A549 (cell line): ENCODE results near the gene TTC28. TPM values are rescaled to one million over a fixed set of nuclear protein-coding genes. Genes with fewer than 3 reads are reported as not detected.

Experiments
- ATAC-seq, 2 experiments: fragments of 200-7000 bp in 1 of 2; fragments of >200 bp in 1 of 2; cut with Nextera tagmentation in 1 of 2; cut with Tn5 transposase in 1 of 2; 3 replicates each; pipeline versions ENCODE4 v1.8.0 to v1.9.1; 2018 to 2020; ENCODE audit warnings: mild to moderate bottlenecking in 1 of 2, moderate library complexity in 1 of 2
- CTCF ChIA-PET: fragments of 300-600 bp; sonication (Branson Sonifier 250); formaldehyde crosslinking; extraction: SDS; loops from one replicate; lab custom pipeline; 2021; ENCODE audit warnings: antibody characterized with exemption, inconsistent platforms; lab: Yijun Ruan, JAX
- POLR2A ChIA-PET: fragments of 350-600 bp; formaldehyde crosslinking; extraction: SDS; loops from one replicate; lab custom pipeline; 2021; ENCODE audit warnings: antibody characterized with exemption, inconsistent platforms; lab: Yijun Ruan, JAX
- DNase-seq, 2 experiments: peaks; one replicate each; pipeline versions ENCODE4 v3.0.0 to v3.0.0-alpha.2; 2011 to 2016; ENCODE audit warnings: low read depth in 1 of 2, low spot score in 1 of 2
- FAIRE-seq: peaks from 2 replicates; lab custom pipeline; 2011; peaks lifted over from hg19 to GRCh38; lab: Jason Lieb, UNC
- H3K27ac ChIP-seq, 2 experiments: fragments of >200 bp; sonication (Bioruptor Twin); formaldehyde crosslinking; 3 replicates each; pipeline ENCODE4 v1.5.1; 2016 to 2017
- H3K4me1 ChIP-seq: fragments of >200 bp; sonication (Bioruptor Twin); formaldehyde crosslinking; 3 replicates; pipeline ENCODE4 v1.6.1; 2016
- H3K4me2 ChIP-seq: fragments of >200 bp; sonication (Bioruptor Twin); formaldehyde crosslinking; 3 replicates; pipeline ENCODE4 v1.6.1; 2016
- H3K4me3 ChIP-seq: fragments of >200 bp; sonication (Bioruptor Twin); formaldehyde crosslinking; 3 replicates; pipeline ENCODE4 v1.5.1; 2016
- H3K9me3 ChIP-seq: fragments of >200 bp; sonication (Bioruptor Twin); formaldehyde crosslinking; 3 replicates; pipeline ENCODE4 v1.6.1; 2016
- CBX8 ChIP-seq: fragments of 200-600 bp; sonication (generic); IDR thresholded peaks from 2 replicates; pipeline ENCODE4 v1.6.1; 2016
- CHD4 ChIP-seq: fragments of 200-600 bp; sonication (generic); IDR thresholded peaks from 2 replicates; pipeline ENCODE4 v1.6.1; 2016; ENCODE audit warnings: antibody characterized with exemption, mild to moderate bottlenecking, borderline replicate concordance
- EHMT2 ChIP-seq: fragments of 200-600 bp; sonication (generic); IDR thresholded peaks from 2 replicates; pipeline ENCODE4 v1.6.1; 2016; ENCODE audit warnings: antibody characterized with exemption, low read depth, mild to moderate bottlenecking, moderate library complexity
- ESRRA ChIP-seq: fragments of 150-350 bp; IDR thresholded peaks from 2 replicates; pipeline ENCODE4 v1.6.1; 2014; ENCODE audit warnings: mild to moderate bottlenecking, low read length, borderline replicate concordance
- GATA3 ChIP-seq: IDR thresholded peaks from 2 replicates; pipeline ENCODE4 v1.6.1; 2012; ENCODE audit warnings: borderline replicate concordance
- HOXA7 ChIP-seq: fragments of 250-450 bp; sonication (Bioruptor Pico); IDR thresholded peaks from 2 replicates; pipeline ENCODE4 v1.5.0; 2020; ENCODE audit warnings: mild to moderate bottlenecking, moderate library complexity
- JUN ChIP-seq, 2 experiments: fragments of >200 bp; sonication (Bioruptor Twin); formaldehyde crosslinking; IDR thresholded peaks; 2 replicates in 1 of 2; 3 replicates in 1 of 2; pipeline ENCODE4 v1.6.1; 2016 to 2017
- KDM1A ChIP-seq: fragments of 200-600 bp; sonication (generic); IDR thresholded peaks from 2 replicates; pipeline ENCODE4 v1.6.1; 2016; ENCODE audit warnings: low read depth, mild to moderate bottlenecking
- KDM5A ChIP-seq: fragments of 200-600 bp; sonication (generic); IDR thresholded peaks from 2 replicates; pipeline ENCODE4 v1.6.1; 2016; ENCODE audit warnings: antibody characterized with exemption, mild to moderate bottlenecking
- NPAS2 ChIP-seq: fragments of 250-450 bp; sonication (Bioruptor Pico); IDR thresholded peaks from 2 replicates; pipeline ENCODE4 v1.8.0; 2022; ENCODE audit warnings: mild to moderate bottlenecking, moderate library complexity, borderline replicate concordance
- NR3C1 ChIP-seq: fragments of >200 bp; sonication (Bioruptor Twin); formaldehyde crosslinking; IDR thresholded peaks from 3 replicates; pipeline ENCODE4 v1.6.1; 2017
- POLR2AphosphoS2 ChIP-seq: conservative IDR thresholded peaks from 2 replicates; pipeline ENCODE4 v1.6.1; 2012; ENCODE audit warnings: low read length, improper control_type of control experiment, inconsistent platforms
- RAD21 ChIP-seq, 2 experiments: fragments of >200 bp in 1 of 2; sonication (Bioruptor Twin) in 1 of 2; formaldehyde crosslinking in 1 of 2; IDR thresholded peaks in 1 of 2; conservative IDR thresholded peaks in 1 of 2; 2 replicates in 1 of 2; 3 replicates in 1 of 2; pipeline ENCODE4 v1.6.1; 2012 to 2018; ENCODE audit warnings: inconsistent platforms in 1 of 2
- RCOR1 ChIP-seq: fragments of 150-350 bp; IDR thresholded peaks from 2 replicates; pipeline ENCODE4 v1.6.1; 2014; ENCODE audit warnings: antibody characterized with exemption, low read length, low read depth
- ZC3H11A ChIP-seq: fragments of 450-650 bp; IDR thresholded peaks from 2 replicates; pipeline ENCODE4 v1.6.1; 2014; ENCODE audit warnings: antibody characterized with exemption, mild to moderate bottlenecking
- ZFP36 ChIP-seq: fragments of 450-650 bp; IDR thresholded peaks from 2 replicates; pipeline ENCODE4 v1.6.1; 2014; ENCODE audit warnings: borderline replicate concordance; ENCODE audit not compliant: partially characterized antibody
- ZSCAN20 ChIP-seq: fragments of 250-450 bp; sonication (Bioruptor Pico); IDR thresholded peaks from 2 replicates; pipeline ENCODE4 v1.8.0; 2022; ENCODE audit warnings: mild to moderate bottlenecking, moderate library complexity
- WGBS: methylation state at CpG from one replicate; pipeline ENCODE4 v1.1.6; 2017; ENCODE audit errors: missing lambda C conversion rate; 5-methylcytosine and 5-hydroxymethylcytosine counted together
- polyA plus RNA-seq, 4 experiments: library from polyadenylated mRNA; depleted of rRNA in 3 of 4; stranded (reverse); fragments of >200 nt; fragmentation: RNase III in 1 of 4; extraction: RNeasy Plus Mini Kit Qiagen cat#74134 plus additional on column Dnase treatment in 1 of 4; gene quantifications; 2 replicates in 3 of 4; 3 replicates in 1 of 4; pipeline ENCODE4 v1.2.3, GENCODE V29; 2011 to 2017
- TF ChIP-seq, protein P1 (sequence below): fragments of 450-650 bp; IDR thresholded peaks from 2 replicates; pipeline ENCODE4 v1.6.1; 2014; ENCODE audit warnings: antibody characterized with exemption
- TF ChIP-seq, protein P2 (sequence below): fragments of >200 bp; sonication (Bioruptor Twin); formaldehyde crosslinking; IDR thresholded peaks from 2 replicates; pipeline ENCODE4 v1.6.1; 2016

The TTC28 gene
- polyA plus RNA-seq, 2 of the 4 experiments (the other 2 are of a cell fraction) = 2.6 to 3.8 TPM

DNA sequence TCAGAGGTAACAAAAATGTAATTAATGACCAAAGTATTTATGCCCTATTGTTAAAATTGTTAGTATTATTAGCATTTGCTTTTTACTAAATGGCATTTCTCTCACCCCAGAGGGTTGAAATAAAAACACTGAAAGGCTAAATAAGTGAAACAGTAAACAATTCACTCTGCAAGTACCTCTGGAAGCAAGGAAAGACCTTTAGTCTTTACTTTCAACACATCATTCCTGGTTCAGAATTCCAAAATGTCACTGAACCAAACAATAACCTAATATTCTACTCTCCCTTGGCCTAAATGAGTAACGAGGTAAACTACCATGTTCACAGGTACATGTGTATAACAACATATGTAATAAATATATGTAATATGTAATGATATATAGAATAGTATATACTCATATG, 369.3 kb downstream of the TTC28 start:
- no peak for ATAC-seq
- CTCF ChIA-PET = no interaction called here
- DNase-seq = no peak
- FAIRE-seq = no peak
- POLR2A ChIA-PET = no interaction called here
- Histone ChIP-seq H3K27ac (no peak overlapping the region), H3K9me3 (no peaks in the 10 kb centered on the region), H3K4me1 (no peaks in the 10 kb centered on the region), H3K4me3 (no peak overlapping the region), H3K4me2 (no peak overlapping the region)
- WGBS = 81% methylated on average over 1 of the region's 1 CpG
- TF ChIP-seq ZFP36 = no peak

DNA sequence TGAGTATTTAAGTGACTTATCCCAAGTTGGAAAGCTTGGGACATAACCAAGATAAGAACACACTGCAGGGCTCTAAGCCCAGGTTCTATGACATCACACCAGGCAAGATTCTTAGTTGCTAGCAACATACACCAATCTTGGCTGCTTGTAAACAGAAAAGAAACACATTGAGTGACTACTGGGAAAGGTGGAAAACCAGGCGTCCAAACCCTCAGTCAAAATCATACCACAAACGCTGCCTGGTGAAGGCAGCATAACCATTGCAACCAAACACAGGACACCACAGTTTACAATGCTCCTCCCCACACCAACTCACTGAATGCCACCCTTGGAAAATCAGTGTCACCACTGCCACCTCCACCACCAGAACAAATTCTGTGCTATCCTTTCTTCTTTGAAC, 379.9 kb downstream of the TTC28 start:
- DNase-seq (no peak), FAIRE-seq (no peak), ATAC-seq (no peak)
- TF ChIP-seq, protein P1, sequence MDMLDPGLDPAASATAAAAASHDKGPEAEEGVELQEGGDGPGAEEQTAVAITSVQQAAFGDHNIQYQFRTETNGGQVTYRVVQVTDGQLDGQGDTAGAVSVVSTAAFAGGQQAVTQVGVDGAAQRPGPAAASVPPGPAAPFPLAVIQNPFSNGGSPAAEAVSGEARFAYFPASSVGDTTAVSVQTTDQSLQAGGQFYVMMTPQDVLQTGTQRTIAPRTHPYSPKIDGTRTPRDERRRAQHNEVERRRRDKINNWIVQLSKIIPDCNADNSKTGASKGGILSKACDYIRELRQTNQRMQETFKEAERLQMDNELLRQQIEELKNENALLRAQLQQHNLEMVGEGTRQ = no peak
- TF ChIP-seq ZC3H11A = no peak
- TF ChIP-seq ZSCAN20 (CRISPR knock-in tag) = no peak
- no peak for TF ChIP-seq POLR2AphosphoS2
- TF ChIP-seq RAD21 (conservative IDR thresholded peaks at IDR 0.05 in 1 of 2, IDR thresholded peaks at IDR 0.05 in 1 of 2) = no peak
- no peak for TF ChIP-seq GATA3
- no peak for TF ChIP-seq KDM5A
- no peak for TF ChIP-seq EHMT2
- TF ChIP-seq, protein P2, sequence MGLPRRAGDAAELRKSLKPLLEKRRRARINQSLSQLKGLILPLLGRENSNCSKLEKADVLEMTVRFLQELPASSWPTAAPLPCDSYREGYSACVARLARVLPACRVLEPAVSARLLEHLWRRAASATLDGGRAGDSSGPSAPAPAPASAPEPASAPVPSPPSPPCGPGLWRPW = no peak
- WGBS = 100% methylated on average over 2 of the region's 2 CpGs
- Histone ChIP-seq H3K9me3 (no peaks in the 10 kb centered on the region), H3K4me2 (no peak overlapping the region), H3K4me1 (no peaks in the 10 kb centered on the region), H3K27ac (no peak overlapping the region), H3K4me3 (no peak overlapping the region)
- ChIA-PET POLR2A (no interaction called here), CTCF (interaction anchor here (0.7 to 1.1 kb wide), 2 partner anchors 248 to 529 kb away, joined by 3 read pairs; no protein-coding TSS in a partner anchor)

DNA sequence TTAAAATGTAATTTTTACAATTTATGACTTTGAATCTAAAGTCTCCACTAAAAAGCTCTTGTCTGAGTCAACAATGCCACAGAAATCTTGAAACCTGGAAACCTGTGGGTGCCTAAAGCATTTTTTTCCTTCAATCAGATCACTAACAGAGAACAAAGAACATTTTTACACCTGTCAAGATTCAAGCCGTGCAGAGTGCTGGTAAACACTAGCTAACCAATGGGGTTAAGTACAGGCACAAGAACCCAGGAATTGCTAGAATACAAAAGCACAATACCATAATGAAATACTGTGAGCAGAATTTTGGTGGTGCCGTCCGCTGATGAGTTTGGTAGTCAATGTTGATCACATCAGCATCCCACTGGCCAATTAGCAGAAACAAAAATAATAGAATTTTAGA, 380.3 kb downstream of the TTC28 start:
- no peak for DNase-seq
- ATAC-seq = no peak
- Histone ChIP-seq H3K4me3 (no peak overlapping the region), H3K27ac (no peak overlapping the region), H3K9me3 (no peaks in the 10 kb centered on the region), H3K4me1 (no peaks in the 10 kb centered on the region), H3K4me2 (no peak overlapping the region)
- POLR2A ChIA-PET = no interaction called here
- no peak for TF ChIP-seq NR3C1
- CTCF ChIA-PET = interaction anchor here (0.7 to 1.1 kb wide), 2 partner anchors 247 to 530 kb away, joined by 3 read pairs; no protein-coding TSS in a partner anchor
- FAIRE-seq = no peak
- 91% methylated on average over 3 of the region's 3 CpGs for WGBS

DNA sequence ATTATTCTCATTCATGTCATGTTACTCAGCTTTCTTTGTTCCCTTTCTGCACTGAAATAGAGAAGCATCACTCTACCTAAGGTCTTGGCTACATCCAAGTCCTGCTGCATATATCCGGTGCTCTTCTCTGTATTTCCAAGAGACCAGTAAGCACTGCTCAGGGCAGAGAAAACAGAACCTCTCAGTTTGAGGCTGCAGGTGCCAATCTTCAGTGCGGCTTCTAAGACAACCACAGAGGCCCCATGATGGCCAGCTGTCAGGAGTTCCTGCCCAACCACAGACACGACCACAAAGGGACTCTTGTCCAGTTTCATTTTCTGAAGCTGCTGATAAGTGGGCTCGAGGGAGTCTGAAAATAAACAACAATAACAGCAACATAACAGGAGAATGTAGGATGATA, 382.1 kb downstream of the TTC28 start:
- TF ChIP-seq ZSCAN20 (CRISPR knock-in tag) = no peak
- TF ChIP-seq, all 56 proteins: peak for 0
- CTCF ChIA-PET = interaction anchor here (1.0 kb wide), 1 partner anchor 50 kb away, joined by 3 read pairs; no protein-coding TSS in a partner anchor
- POLR2A ChIA-PET = no interaction called here
- Histone ChIP-seq H3K4me2 (no peak overlapping the region), H3K4me1 (no peaks in the 10 kb centered on the region), H3K9me3 (no peaks in the 10 kb centered on the region), H3K4me3 (no peak overlapping the region), H3K27ac (no peak overlapping the region)
- FAIRE-seq (no peak), DNase-seq (no peak), ATAC-seq (no peak)
- 78% methylated on average over 4 of the region's 4 CpGs for WGBS

DNA sequence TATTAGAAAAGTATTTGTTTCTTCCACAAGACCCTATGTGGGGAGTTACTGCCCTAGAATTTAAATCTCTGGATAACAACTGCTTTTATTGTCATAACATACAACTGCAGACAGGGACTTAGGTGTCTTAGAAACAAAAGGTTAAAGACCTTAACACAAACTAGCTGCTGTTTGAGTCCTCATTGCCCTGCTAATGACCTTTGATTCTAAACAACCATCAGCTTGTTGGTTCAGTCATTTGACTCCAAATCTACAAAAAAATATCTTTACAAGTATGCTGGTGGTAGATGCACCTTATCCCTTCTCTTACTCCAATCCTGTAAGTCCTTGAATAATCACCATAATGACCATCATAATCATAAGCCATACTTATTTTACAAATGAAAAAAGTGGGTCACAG, 383.2 kb downstream of the TTC28 start:
- DNase-seq = no peak
- no peak for ATAC-seq
- TF ChIP-seq RCOR1 = no peak
- TF ChIP-seq HOXA7 (CRISPR knock-in tag) = no peak
- TF ChIP-seq RAD21 (conservative IDR thresholded peaks at IDR 0.05 in 1 of 2, IDR thresholded peaks at IDR 0.05 in 1 of 2) = no peak
- TF ChIP-seq NPAS2 = no peak
- TF ChIP-seq NR3C1 = no peak
- no peak for TF ChIP-seq ESRRA
- no peak for TF ChIP-seq JUN (IDR thresholded peaks at IDR 0.05)
- no peak for TF ChIP-seq CBX8
- no peak for TF ChIP-seq ZFP36
- no peak for TF ChIP-seq KDM1A
- no peak for TF ChIP-seq ZC3H11A
- no peak for TF ChIP-seq CHD4
- Histone ChIP-seq H3K4me2 (no peak overlapping the region), H3K27ac (no peak overlapping the region), H3K9me3 (no peaks in the 10 kb centered on the region), H3K4me1 (no peaks in the 10 kb centered on the region), H3K4me3 (no peak overlapping the region)
- FAIRE-seq = no peak
- CTCF ChIA-PET = interaction anchor here (1.0 kb wide), 1 partner anchor 51 kb away, joined by 3 read pairs; no protein-coding TSS in a partner anchor
- POLR2A ChIA-PET = interaction anchor here (0.6 kb wide), 1 partner anchor 25 kb away, joined by 3 read pairs; no protein-coding TSS in a partner anchor
